Breast epithelium (tissue), 4 donors: ENCODE data around the gene KPNA1. TPM values are rescaled to one million over a fixed set of nuclear protein-coding genes. Genes with fewer than 3 reads are reported as not detected.

ENCODE experiments used
- DNase-seq, 2 donors: peaks; one replicate each; pipeline ENCODE4 v3.0.0-alpha.2; 2019; ENCODE audit warnings: low spot score in 2 of 2
- H3K27ac ChIP-seq, 2 donors: fragments of 200-600 bp; sonication (generic) in 1 of 2; one replicate each; pipeline ENCODE4 v1.5.1; 2016 to 2019; ENCODE audit warnings: mild to moderate bottlenecking in 1 of 2
- H3K27me3 ChIP-seq, 2 donors: fragments of 200-600 bp; sonication (generic) in 1 of 2; one replicate each; pipeline versions ENCODE4 v1.5.1 to v1.6.0; 2017 to 2019; ENCODE audit warnings: control low read depth in 1 of 2, mild to moderate bottlenecking in 1 of 2
- H3K36me3 ChIP-seq: fragments of 200-600 bp; one replicate; pipeline ENCODE4 v1.5.1; 2019
- H3K4me1 ChIP-seq, 2 donors: fragments of 200-600 bp; sonication (generic); one replicate each; pipeline ENCODE4 v1.5.1; 2016 to 2019; ENCODE audit warnings: control low read depth in 1 of 2
- H3K4me3 ChIP-seq, 3 donors: fragments of 200-600 bp; sonication (generic); 1 replicate in 2 of 3; 2 replicates in 1 of 3; pipeline ENCODE4 v1.5.1; 2016 to 2019; ENCODE audit warnings: mild to moderate bottlenecking in 3 of 3, moderate library complexity in 2 of 3
- H3K9me3 ChIP-seq, 2 donors: fragments of 200-600 bp; sonication (generic) in 1 of 2; one replicate each; pipeline ENCODE4 v1.5.1; 2016 to 2019; ENCODE audit warnings: control low read depth in 1 of 2
- CTCF ChIP-seq, 3 donors: fragments of 450-650 bp; IDR thresholded peaks; one replicate each; pipeline ENCODE4 v1.5.1; 2016 to 2017; ENCODE audit warnings: antibody characterized with exemption in 3 of 3, mild to moderate bottlenecking in 3 of 3, moderate library complexity in 3 of 3
- POLR2A ChIP-seq: fragments of 450-650 bp; IDR thresholded peaks from one replicate; pipeline ENCODE4 v1.6.1; 2016; ENCODE audit warnings: antibody characterized with exemption, mild to moderate bottlenecking, moderate library complexity
- POLR2AphosphoS5 ChIP-seq, 3 donors: sonication (generic); formaldehyde crosslinking; IDR thresholded peaks; one replicate each; pipeline ENCODE4 v1.6.1; 2017; ENCODE audit warnings: antibody characterized with exemption in 3 of 3
- intact Hi-C: fragments of 100-400 bp; cut with DNase I; formaldehyde crosslinking; loops from one replicate; pipeline ENCODE4 v1.15.1; 2023; ENCODE audit warnings: low total_unique reads
- total RNA-seq, 3 donors: library from RNA; depleted of rRNA; stranded (reverse); fragments of >200 nt; gene quantifications; one replicate each; pipeline ENCODE4 v1.1.0, GENCODE V29; 2016

The KPNA1 gene
- total RNA-seq, 3 donors from 2014 or later, result 40.3 to 51.7 (median 42.4) TPM

GRCh38 chr3:122390665-122391064 lies 124.1 kb downstream of the KPNA1 start:
- Histone ChIP-seq H3K36me3 (no peaks in the 10 kb centered on the region), H3K4me3 (no peak overlapping the region), H3K9me3 (no peaks in the 10 kb centered on the region), H3K27me3 (no peaks in the 10 kb centered on the region), H3K4me1 (no peaks in the 10 kb centered on the region), H3K27ac (no peak overlapping the region)
- no peak for DNase-seq
- TF ChIP-seq POLR2A (no peak), POLR2AphosphoS5 (IDR thresholded peaks at IDR 0.05) (no peak), CTCF (IDR thresholded peaks at IDR 0.05) (no peak)
- intact Hi-C loops, result no loop called here

- intact Hi-C loops, result no loop called here
- H3K4me1 ChIP-seq, result no peaks in the 10 kb centered on the region
- no peak for DNase-seq
- H3K27me3 ChIP-seq, result no peaks in the 10 kb centered on the region
- TF ChIP-seq POLR2AphosphoS5 (IDR thresholded peaks at IDR 0.05) (no peak), POLR2A (no peak)
- no peak overlapping the region for H3K27ac ChIP-seq
- H3K9me3 ChIP-seq, result no peaks in the 10 kb centered on the region
- H3K36me3 ChIP-seq, result no peaks in the 10 kb centered on the region
- no peak overlapping the region for H3K4me3 ChIP-seq
These were observed 124.8 kb downstream of the KPNA1 start for GRCh38 chr3:122389892-122390291.

GRCh38 chr3:122389197-122389596 lies 125.5 kb downstream of the KPNA1 start:
- intact Hi-C loops, result no loop called here
- TF ChIP-seq CTCF (IDR thresholded peaks at IDR 0.05) (no peak), POLR2AphosphoS5 (IDR thresholded peaks at IDR 0.05) (no peak), POLR2A (no peak)
- H3K4me1 ChIP-seq, result no peaks in the 10 kb centered on the region

GRCh38 chr3:122387709-122388108 lies 127.0 kb downstream of the KPNA1 start:
- Histone ChIP-seq H3K9me3 (no peaks in the 10 kb centered on the region), H3K36me3 (no peaks in the 10 kb centered on the region), H3K27ac (no peak overlapping the region), H3K4me3 (no peak overlapping the region), H3K4me1 (no peaks in the 10 kb centered on the region), H3K27me3 (no peaks in the 10 kb centered on the region)
- intact Hi-C loops, result no loop called here
- TF ChIP-seq POLR2A (no peak), POLR2AphosphoS5 (IDR thresholded peaks at IDR 0.05) (no peak), CTCF (IDR thresholded peaks at IDR 0.05) (no peak)
- no peak for DNase-seq

More at GRCh38 chr3:122389197-122389596, 125.5 kb downstream of the KPNA1 start:
- no peaks in the 10 kb centered on the region for H3K9me3 ChIP-seq
- no peaks in the 10 kb centered on the region for H3K27me3 ChIP-seq
- H3K4me3 ChIP-seq, result no peak overlapping the region
- H3K27ac ChIP-seq, result no peak overlapping the region
- DNase-seq, result no peak
- H3K36me3 ChIP-seq, result no peaks in the 10 kb centered on the region

- H3K9me3 ChIP-seq, result no peaks in the 10 kb centered on the region
These were observed 130.7 kb downstream of the KPNA1 start, which contains the start of gene FAM162A for GRCh38 chr3:122383771-122384697. FAM162A (plus strand) TSS chr3:122384182; CDS start chr3:122384266, 84 bp downstream.

More at GRCh38 chr3:122383771-122384697, 130.7 kb downstream of the KPNA1 start, which contains the start of gene FAM162A:
- Histone ChIP-seq H3K36me3 (no peaks in the 10 kb centered on the region), H3K27me3 (no peaks in the 10 kb centered on the region), H3K4me3 (peak within 1 kb of the TSS; percentile 75 to 88 (median 87)), H3K27ac (peak within 1 kb of the TSS; percentile 89 to 93), H3K4me1 (no peaks in the 10 kb centered on the region)
- DNase-seq, result peak; percentile 86 to 90
- intact Hi-C loops, result no loop called here
- TF ChIP-seq POLR2AphosphoS5 (IDR thresholded peaks at IDR 0.05) (peak; percentile 80 to 94 (median 92)), CTCF (IDR thresholded peaks at IDR 0.05) (peak; percentile 38 to 55 (median 42)), POLR2A (peak; percentile 72)
